ENCODE data around the gene CCDC40.

- TF ChIP-seq POLR2AphosphoS5 (IDR thresholded peaks at IDR 0.05): no peak
- TF ChIP-seq CTCF (IDR thresholded peaks at IDR 0.05): no peak
These were observed 68.5 kb downstream of the CCDC40 start for GRCh38 chr17:80104956-80105375.
